EL (cell line): ENCODE results near the gene FGF5.
"Not testable (repeated sequence)": the region's sequence is repeated elsewhere in the genome, so short reads cannot be mapped to it uniquely, and the experiment has no call there.

Source experiments
- DNase-seq: peaks from one replicate; pipeline ENCODE4 v3.0.0-alpha.2; 2016

Gene FGF5

GRCh38 chr4:80266253-80266901 lies at the start of gene FGF5:
FGF5 (plus strand) TSS chr4:80266664; CDS start chr4:80266825, 161 bp downstream.
- DNase-seq: peak; percentile 96

GRCh38 chr4:80219301-80220025 lies 47.0 kb upstream of the FGF5 start:
- peak; percentile 53 for DNase-seq

- DNase-seq: no peak
Measured at GRCh38 chr4:80220711-80221110, 45.8 kb upstream of the FGF5 start.

DNA sequence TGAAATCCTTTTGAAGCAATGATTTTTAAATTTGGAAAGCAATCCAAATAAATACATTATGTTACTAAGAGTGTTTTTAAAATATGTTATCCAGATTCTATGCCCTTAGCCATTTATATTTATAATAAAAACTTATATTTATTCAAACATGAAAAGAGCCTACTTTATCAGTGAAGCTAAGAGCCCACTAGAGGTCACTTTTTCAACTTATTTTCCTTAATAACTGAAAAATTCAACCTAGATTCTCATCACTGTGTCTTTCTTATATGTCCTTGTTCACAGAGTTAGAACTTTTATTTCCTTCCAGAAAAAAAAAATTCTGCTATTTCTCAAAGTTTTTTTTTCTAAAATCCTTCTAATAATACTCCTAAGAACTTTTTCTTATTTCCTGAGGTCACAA lies 45.3 kb upstream of the FGF5 start:
- peak; percentile 48 for DNase-seq

DNA sequence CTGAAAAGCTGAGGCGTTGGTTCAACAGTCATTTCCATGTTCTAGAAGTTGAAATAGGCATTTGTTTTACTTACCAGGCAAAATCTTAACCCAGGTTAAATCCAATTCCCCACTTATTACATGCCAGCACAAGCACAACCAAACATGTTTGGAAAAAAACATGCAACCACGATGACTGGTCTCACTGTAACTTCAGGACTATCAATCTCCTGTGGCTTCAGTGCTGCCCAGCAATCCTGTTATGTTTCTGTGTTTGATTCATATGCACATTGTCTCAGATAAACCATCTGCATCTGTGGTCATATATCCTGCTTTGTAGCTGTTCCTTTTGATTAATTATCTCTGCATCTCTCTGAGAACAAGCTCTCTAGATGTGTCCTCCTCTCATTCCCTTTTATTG lies 40.9 kb upstream of the FGF5 start:
- DNase-seq: no peak

DNA sequence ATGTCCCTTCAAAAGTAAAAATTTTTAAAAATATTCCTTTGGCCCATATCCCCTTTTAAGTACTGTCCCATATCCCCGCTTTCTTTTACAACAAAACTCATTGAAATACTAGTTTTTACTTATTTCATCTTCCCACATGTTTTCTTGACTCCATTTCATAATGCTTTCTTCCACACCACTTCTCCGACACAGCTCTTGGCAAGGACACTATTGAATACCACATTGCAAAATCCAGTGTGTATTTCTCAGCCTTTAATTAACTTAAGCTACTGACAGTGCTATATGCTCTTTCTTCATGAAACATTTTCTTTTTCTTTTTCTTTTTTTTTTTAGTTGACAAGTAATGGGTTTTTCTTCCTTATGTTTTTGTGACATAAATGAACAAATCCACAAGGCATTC lies 40.4 kb upstream of the FGF5 start:
- DNase-seq: no peak

- DNase-seq: no peak
Measured at GRCh38 chr4:80228460-80228859, 38.0 kb upstream of the FGF5 start.

GRCh38 chr4:80229128-80229527 lies 37.3 kb upstream of the FGF5 start:
- no peak for DNase-seq

DNA sequence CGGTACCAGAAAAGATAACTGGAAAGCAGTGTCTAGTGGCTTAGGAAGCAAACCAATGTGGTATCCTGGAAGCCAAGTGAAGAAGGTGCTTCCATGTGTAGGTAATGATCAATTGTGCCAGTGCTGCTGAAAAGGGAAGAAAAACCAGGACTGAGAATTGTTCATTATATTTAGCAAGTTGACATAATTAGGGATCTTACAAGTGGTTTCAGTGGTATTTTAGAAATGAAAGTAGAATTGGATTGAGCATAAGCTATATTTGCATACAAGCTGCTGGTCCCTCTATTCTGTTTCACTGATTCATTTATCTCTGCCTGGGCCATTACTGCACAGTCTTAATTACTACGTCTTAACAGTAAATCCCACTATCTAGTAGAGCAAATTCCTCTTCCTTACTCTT lies 36.9 kb upstream of the FGF5 start:
- no peak for DNase-seq

GRCh38 chr4:80231180-80231579 lies 35.3 kb upstream of the FGF5 start:
- DNase-seq: peak; percentile 40

- DNase-seq: no peak
Measured at GRCh38 chr4:80232707-80233370, 33.6 kb upstream of the FGF5 start.

GRCh38 chr4:80233390-80233789 lies 33.1 kb upstream of the FGF5 start:
- no peak for DNase-seq

GRCh38 chr4:80235451-80235850 lies 31.0 kb upstream of the FGF5 start:
- peak; percentile 76 for DNase-seq

GRCh38 chr4:80237992-80238391 lies 28.5 kb upstream of the FGF5 start:
- DNase-seq: peak; percentile 94

DNA sequence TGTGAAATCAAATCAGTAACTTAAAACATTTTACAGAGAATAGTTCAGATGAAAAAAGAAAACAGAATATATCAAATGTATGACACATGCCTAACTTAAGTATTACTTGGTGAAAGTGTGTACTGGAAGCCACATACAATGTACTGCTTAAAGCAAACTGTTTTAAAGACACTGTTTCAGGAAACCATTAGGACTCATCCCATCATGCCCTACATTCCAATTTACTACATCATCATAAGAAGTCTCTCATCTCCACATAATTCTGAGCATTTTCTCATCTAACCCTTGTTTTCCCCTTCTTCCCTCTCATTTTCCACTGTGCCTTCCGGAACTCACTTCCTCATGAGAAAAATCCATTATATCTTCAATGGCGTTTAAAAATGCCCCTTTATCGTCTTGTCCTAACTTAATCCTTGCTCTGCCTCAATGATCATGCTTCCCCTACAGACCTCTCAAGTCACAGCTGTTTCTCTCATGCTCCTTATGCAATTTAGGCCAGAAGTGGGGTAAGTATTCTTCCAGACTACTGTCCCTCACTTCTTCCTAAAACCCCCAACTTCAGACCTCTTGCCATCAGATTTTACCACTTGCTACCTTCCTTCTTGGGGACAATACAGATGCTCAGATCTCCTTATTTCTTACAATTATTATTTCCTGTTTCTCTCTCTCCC lies 26.8 kb upstream of the FGF5 start:
- peak; percentile 75 for DNase-seq

DNA sequence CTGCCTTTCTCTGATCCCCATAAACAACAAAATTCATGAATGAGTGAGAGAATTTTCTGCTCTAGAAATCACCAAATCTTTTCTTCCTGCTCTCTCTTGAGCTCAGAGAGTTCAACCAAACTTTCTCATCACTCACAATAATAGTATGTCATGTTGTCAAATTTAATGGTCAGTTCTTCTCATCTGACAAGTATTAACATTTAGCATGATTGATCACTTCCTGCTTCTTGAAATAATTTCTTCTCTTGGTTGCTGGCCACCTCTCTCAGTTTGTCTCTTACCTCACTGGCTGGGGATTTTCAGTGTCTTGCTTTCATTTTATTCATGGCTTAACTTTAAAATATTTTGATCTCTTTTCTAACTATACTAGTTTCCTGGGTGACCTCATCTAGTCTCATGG lies 25.5 kb upstream of the FGF5 start:
- DNase-seq: peak; percentile 58

DNA sequence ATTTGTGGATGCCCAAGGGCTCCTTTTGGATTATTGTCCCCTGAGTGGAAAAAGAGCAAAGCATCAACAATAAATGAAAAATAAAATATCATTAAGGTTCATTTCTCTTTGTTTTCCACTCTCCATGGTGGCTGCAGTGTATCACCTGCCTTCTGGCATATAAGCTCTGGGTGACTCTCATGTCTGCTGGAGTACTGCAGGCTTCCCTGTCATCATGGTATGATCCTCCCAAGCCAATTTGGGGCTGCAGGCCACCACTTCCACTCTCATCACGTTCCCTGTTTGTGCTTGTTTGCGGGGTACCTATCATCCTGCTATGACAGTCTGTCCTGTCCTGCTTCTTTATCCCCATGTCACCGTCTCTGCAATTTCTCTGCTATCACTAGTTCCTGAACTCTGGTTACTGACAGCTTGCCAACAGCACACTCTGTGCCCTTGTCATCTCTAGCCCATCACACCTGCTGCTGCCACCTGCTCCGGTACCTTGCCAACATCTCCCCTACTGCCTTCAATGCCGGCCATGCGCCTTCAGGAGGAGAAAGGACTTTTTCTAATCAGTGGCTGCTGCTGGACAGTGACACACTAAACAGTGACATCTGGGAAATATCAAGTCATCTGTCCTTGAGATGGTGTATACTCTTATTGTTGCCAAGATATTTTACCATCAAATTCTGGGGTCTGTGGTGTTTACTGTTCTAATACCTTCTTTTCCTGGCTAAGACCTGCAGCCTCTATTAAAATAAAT lies 23.0 kb upstream of the FGF5 start:
- DNase-seq: no peak

- not testable (repeated sequence) for DNase-seq
Measured at GRCh38 chr4:80247484-80247883, 19.0 kb upstream of the FGF5 start.

DNA sequence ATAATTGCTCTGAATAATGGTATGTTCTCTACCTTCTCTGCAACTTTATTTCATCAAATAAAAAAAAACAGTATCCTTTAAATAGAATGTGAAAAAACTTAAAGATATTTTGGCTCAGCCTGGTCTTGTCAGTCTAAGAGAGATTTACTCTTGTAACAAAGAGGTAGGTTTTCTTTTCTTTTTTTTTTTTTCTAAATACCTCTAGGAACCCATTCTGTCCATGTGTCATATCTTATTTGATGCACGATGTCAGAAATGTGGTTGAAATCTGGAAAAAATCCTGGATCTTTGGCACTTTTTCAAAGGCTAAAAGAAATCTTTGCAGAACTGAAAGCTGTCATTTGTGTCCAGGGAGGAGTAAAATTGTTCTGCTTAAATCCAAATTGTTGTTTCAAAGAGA lies 17.3 kb upstream of the FGF5 start:
- no peak for DNase-seq

DNA sequence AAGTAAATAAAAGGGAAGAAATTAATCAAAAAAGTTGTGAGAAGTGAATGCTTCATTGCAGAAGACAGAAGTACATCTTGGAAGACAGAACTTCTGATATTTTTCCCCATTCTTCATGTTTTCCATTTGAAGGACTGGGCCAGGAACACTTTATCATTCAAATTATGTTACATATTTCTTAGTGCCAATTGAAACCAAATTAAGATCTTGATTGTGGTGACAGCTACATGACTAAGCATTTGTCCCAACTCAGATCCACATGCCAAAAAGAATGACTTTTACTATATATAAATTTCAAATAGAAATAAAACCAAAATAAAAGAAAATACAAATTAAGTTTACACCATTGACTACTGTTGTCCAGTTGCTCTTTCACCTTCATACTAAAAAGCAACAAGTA lies 14.0 kb upstream of the FGF5 start:
- DNase-seq: no peak

DNA sequence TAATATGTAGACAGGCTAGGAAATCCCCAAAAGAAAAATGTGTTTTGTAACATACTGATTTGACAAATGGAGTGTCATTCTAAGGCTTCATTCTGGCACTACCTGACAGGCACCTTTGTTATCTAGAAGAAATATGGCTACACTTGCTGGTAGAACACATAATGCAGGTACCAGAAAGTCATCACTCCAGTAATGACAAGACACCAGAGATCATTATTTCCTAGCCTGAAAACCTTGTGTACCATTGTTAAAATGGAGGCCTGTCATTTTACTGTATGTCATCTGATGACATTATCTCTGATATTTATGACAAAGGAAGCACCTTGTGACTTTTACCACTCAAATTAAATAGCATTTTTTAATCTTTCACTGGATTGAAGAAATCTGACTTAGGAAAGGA lies 13.5 kb upstream of the FGF5 start:
- DNase-seq: no peak

DNA sequence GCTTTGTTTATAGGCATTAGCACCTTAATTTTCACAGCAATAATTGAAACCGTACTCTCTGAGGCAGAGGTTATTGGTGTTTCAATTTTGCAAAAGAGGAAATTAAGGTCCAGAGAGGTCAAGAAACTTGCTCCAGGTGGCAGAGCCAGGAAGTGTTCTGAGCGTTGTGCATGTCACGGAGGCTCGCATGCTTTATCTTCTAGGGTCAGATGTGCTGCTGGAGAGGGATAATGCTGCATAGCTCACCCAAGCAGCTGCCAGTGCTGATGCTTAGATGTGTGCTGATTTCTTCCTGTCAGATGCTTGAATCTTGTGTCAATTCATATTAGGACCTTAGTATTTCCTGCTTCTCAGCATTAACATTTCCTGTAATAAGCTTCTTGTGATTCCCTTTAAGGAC lies 13.0 kb upstream of the FGF5 start:
- DNase-seq: no peak

DNA sequence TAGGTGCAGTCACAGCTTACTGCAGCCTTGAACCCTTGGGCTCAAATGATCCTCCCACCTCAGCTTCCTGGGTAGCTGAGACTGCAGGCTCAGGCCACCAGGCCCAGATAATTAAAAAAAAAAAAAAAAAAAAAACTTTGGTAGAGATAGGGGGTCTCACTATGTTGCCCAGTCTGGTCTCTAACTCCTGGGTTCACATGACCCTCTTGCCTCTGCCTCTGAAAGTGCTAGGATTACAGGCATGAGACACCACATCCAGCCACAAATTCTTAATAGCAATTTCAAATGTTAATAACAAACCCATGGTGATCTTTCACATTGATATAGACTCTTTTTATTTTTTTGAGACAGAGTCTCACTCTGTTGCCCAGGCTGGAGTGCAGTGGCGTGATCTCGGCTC lies 12.3 kb upstream of the FGF5 start:
- DNase-seq: no peak
